NCI-H1436 (cell line): ENCODE measurements around the gene HCN3.
A peak's percentile ranks its signal among the peaks of the same experiment; 100 is the strongest.
"Not testable (repeated sequence)": the region's sequence is repeated elsewhere in the genome, so short reads cannot be mapped to it uniquely, and the experiment has no call there.

Source experiments
- DNase-seq: peaks from one replicate; lab custom pipeline; 2025; lab: John Stamatoyannopoulos, UW

HCN3 gene

GRCh38 chr1:155284476-155284875 lies 7.2 kb downstream of the HCN3 start:
- DNase-seq: no peak

- no peak for DNase-seq
These were observed 7.8 kb downstream of the HCN3 start for GRCh38 chr1:155285063-155285462.

- no peak for DNase-seq
These were observed 8.4 kb downstream of the HCN3 start for GRCh38 chr1:155285631-155286044.

GRCh38 chr1:155286544-155286943 lies 9.3 kb downstream of the HCN3 start:
- DNase-seq: no peak

GRCh38 chr1:155287987-155288543 lies 10.8 kb downstream of the HCN3 start:
- no peak for DNase-seq

- not testable (repeated sequence) for DNase-seq
These were observed 13.7 kb downstream of the HCN3 start for GRCh38 chr1:155291006-155291405.

GRCh38 chr1:155293086-155293749 lies 16.0 kb downstream of the HCN3 start:
- no peak for DNase-seq

GRCh38 chr1:155294520-155295182 lies 17.4 kb downstream of the HCN3 start:
- DNase-seq: no peak

- DNase-seq: no peak
These were observed 18.1 kb downstream of the HCN3 start for GRCh38 chr1:155295183-155295941.

- DNase-seq: no peak
These were observed 18.6 kb downstream of the HCN3 start for GRCh38 chr1:155295942-155296267.

- no peak for DNase-seq
These were observed 19.4 kb downstream of the HCN3 start for GRCh38 chr1:155296661-155297060.

- no peak for DNase-seq
These were observed 20.1 kb downstream of the HCN3 start for GRCh38 chr1:155297384-155297783.

- no peak for DNase-seq
These were observed 22.8 kb downstream of the HCN3 start for GRCh38 chr1:155300024-155300423.

GRCh38 chr1:155300553-155301329 lies 23.5 kb downstream of the HCN3 start:
- no peak for DNase-seq

GRCh38 chr1:155301342-155301841 lies 24.1 kb downstream of the HCN3 start, which contains the start of gene PKLR:
Gene PKLR, minus strand, starts transcription at chr1:155301438. Its CDS starts 43 bp downstream, at chr1:155301395.
- DNase-seq: no peak

- no peak for DNase-seq
These were observed 27.3 kb downstream of the HCN3 start for GRCh38 chr1:155304558-155305063.

GRCh38 chr1:155305881-155306391 lies 28.7 kb downstream of the HCN3 start:
- DNase-seq: no peak

- DNase-seq: no peak
These were observed 30.0 kb downstream of the HCN3 start for GRCh38 chr1:155307247-155307740.

- DNase-seq: peak; percentile 97
These were observed 31.5 kb downstream of the HCN3 start, which contains the start of gene FDPS for GRCh38 chr1:155308493-155309422. Gene FDPS, plus strand, starts transcription at chr1:155308866. Its CDS starts 924 bp downstream, at chr1:155309790.
